NCI-H2227 (cell line): ENCODE measurements around the gene LGALS3BP.
"Not testable (repeated sequence)": the region's sequence is repeated elsewhere in the genome, so short reads cannot be mapped to it uniquely, and the experiment has no call there.

ENCODE experiments used
- DNase-seq: peaks from one replicate; lab custom pipeline; 2025; ENCODE audit not compliant: unreplicated experiment; lab: John Stamatoyannopoulos, UW

Gene LGALS3BP

GRCh38 chr17:78965491-78965924, 14.2 kb downstream of the LGALS3BP start:
- DNase-seq, result peak; percentile 44

- DNase-seq, result no peak
Observed at GRCh38 chr17:78963378-78963777, 16.3 kb downstream of the LGALS3BP start.

DNA sequence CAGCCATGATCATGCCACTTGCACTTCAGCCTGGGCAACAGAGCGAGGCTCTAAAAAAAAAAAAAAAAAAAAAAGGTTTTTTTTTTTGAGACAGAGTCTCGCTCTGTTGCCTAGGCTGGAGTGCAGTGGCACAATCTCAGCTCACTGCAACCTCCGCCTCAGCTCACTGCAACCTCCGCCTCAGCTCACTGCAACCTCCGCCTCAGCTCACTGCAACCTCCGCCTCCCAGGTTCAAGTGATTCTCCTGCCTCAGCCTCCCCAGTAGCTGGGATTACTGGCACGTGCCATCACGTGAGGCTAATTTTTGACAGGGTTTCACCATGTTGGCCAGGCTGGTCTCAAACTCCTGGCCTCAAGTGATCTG, 16.8 kb downstream of the LGALS3BP start:
- not testable (repeated sequence) for DNase-seq

GRCh38 chr17:78962345-78962983, 17.3 kb downstream of the LGALS3BP start:
- DNase-seq, result no peak

- DNase-seq, result no peak
Observed at GRCh38 chr17:78961571-78961970, 18.2 kb downstream of the LGALS3BP start.

DNA sequence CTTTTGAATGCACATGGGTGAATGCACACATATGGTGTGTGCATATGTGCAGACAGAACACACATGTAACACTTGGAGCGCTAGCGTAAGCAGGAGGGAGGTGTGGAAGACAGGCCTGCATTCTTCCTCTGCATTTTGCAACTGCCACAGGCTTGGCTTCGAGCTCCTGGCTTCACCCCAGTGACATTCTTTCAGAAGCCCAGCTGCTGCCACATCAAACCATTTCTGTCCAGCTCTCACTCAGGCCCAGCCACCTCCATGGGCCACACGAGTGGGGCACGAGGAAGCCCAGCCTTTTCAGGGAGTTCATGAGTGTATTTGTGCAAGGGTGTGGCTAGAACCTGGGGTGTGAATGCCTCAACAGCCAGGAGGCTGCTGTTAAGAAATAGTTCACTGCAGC, 18.8 kb downstream of the LGALS3BP start:
- no peak for DNase-seq

- no peak for DNase-seq
Observed at GRCh38 chr17:78959803-78960202, 19.9 kb downstream of the LGALS3BP start.

GRCh38 chr17:78958641-78959127, 21.0 kb downstream of the LGALS3BP start:
- no peak for DNase-seq

DNA sequence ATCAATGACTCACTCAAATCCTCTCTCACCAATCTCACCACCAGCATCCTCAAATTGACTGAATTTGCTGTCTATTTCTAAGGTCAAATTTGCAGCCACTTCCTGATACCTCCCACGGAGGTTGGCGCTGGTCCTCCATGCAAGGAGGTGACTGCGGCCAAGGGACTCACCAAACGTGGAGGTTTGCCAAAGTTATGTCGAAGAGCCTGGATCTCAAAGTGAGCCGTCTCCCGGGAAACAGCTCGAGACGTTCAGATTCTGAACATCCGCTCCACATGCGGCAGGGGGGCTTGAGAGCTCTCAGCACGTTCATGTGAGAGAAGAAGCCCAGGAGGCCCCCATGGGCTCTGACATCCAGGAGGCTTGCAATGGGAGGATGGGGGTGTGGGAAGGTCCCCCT, 22.6 kb downstream of the LGALS3BP start:
- no peak for DNase-seq

DNA sequence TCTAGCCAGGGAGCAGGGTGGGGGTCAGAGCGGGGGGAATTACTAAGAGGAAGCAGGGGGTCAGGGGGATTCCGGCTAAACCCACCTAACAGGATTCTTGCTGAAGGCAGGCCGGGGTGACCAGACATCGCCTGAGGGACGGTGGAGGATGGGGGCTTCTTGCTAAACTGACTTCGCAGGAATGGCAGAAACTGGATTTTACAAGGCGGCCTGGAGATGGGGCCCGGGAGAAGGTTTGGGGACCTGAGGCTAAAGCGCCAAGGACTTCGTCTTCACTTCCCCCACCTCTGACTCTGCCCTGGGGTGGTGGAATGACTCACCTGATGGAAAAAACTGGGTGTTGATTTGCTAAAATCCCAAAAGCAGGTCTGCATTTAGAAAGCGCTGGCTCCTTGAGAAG, 23.5 kb downstream of the LGALS3BP start:
- DNase-seq, result no peak

DNA sequence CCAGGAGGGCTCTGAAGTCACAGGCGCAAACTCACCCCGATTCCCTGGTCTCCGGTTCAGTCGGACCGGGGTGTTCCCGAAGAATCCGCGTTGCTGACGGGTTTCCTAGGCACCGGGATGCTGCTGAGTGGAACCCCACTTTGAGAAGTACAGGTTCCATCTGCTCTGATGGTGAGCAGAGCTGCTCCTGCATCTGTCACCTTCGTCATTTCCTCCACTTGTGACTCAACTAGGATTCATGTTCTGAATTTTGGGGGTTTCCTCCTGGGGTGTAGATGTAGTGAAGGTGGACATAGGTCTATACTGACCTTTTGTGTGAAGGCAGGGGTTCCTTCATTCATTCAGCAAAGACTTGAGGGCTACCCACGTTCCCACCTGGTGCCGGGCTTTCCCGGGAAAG, 25.0 kb downstream of the LGALS3BP start:
- DNase-seq, result no peak

- DNase-seq, result peak; percentile 95
Observed at GRCh38 chr17:78953356-78954350, 26.1 kb downstream of the LGALS3BP start.

DNA sequence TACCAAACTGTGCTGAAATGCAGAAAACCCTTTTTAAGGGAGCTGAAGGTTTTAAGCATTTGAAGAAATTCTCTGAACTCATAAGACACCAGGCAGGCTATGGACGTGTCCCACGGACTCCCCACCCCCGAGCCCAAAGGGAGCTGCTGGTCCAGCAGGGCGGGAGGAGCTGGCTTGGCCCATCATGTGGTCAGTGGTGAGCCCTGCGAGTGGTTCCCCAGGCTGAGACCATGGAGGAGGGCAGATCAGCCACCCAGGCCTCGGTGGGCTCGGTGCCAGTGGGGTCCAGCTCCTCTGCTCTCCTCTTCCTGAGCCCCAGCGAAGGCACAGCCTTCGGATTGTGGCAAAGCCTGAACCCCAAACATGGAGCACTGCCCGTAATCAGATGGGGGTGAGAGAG, 27.0 kb downstream of the LGALS3BP start:
- DNase-seq, result no peak

GRCh38 chr17:78951967-78952551, 27.7 kb downstream of the LGALS3BP start:
- DNase-seq, result no peak

DNA sequence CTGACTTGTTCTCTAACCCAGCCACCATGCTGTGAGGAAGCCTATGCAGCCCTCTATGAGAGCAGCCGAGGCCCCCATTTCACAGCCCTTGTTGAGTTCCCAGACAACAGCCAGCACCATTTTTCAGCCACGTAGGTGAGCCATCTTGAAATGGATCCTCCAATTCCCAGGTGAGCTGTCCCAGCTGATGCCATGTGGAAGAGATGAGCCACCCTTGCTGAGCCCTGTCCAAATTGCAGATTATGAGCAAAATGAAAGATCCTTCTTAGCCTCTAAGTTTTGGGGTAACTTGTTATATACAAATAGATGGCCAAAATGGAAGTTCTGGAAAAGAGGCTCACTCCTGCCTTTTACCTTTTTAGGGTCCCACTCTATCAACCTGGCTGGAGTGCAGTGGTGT, 28.9 kb downstream of the LGALS3BP start:
- DNase-seq, result no peak

- DNase-seq, result no peak
Observed at GRCh38 chr17:78947235-78948149, 32.2 kb downstream of the LGALS3BP start.

GRCh38 chr17:78946631-78947030, 33.1 kb downstream of the LGALS3BP start:
- no peak for DNase-seq

GRCh38 chr17:78946131-78946530, 33.6 kb downstream of the LGALS3BP start:
- no peak for DNase-seq

GRCh38 chr17:78945455-78945854, 34.3 kb downstream of the LGALS3BP start:
- DNase-seq, result not testable (repeated sequence)

- DNase-seq, result no peak
Observed at GRCh38 chr17:78944956-78945355, 34.8 kb downstream of the LGALS3BP start.

DNA sequence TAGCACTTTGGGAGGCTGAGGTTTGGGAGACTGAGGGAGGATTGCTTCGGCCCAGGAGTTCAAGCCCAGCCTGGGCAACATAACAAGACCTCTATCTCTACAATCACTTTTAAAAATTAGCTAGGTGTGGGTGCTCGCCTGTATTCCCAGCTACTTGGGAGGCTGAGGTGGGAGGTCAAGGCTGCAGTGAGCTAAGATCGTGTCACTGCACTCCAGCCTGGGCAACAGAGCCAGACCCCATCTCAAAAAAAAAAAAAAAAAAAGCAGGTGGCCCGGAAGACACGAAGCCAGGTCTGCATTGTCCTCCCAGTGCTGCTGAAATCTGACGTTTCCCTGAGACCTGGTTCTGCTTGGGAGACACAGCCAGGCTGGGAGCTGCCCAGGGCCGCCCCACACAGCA, 35.7 kb downstream of the LGALS3BP start:
- DNase-seq, result no peak
